Stimulated activated CD8-positive, alpha-beta memory T cell treated with anti-CD3 and anti-CD28 coated beads, Interleukin-7, amount 100 ng/mL, for 48 hours (primary cell): ENCODE results near the gene INSYN1.
"Not testable (repeated sequence)": the region's sequence is repeated elsewhere in the genome, so short reads cannot be mapped to it uniquely, and the experiment has no call there.

Source experiments
- DNase-seq, 2 donors: peaks; one replicate each; pipeline ENCODE4 v3.0.0-alpha.2; 2020; ENCODE audit warnings: low read depth in 1 of 2; ENCODE audit errors: extremely low read depth in 1 of 2

INSYN1 gene

GRCh38 chr15:73715417-73715816, 37.7 kb downstream of the INSYN1 start:
- no peak for DNase-seq

GRCh38 chr15:73714695-73715301, 38.4 kb downstream of the INSYN1 start:
- DNase-seq = no peak

- DNase-seq = no peak
Observed at GRCh38 chr15:73712107-73712506, 41.0 kb downstream of the INSYN1 start.

GRCh38 chr15:73711526-73711925, 41.6 kb downstream of the INSYN1 start:
- DNase-seq = no peak

- DNase-seq = no peak
Observed at GRCh38 chr15:73710321-73710720, 42.8 kb downstream of the INSYN1 start.

GRCh38 chr15:73709686-73710085, 43.5 kb downstream of the INSYN1 start:
- DNase-seq = no peak

GRCh38 chr15:73709241-73709640, 43.9 kb downstream of the INSYN1 start:
- DNase-seq = no peak

GRCh38 chr15:73708691-73709090, 44.5 kb downstream of the INSYN1 start:
- DNase-seq = no peak

GRCh38 chr15:73704869-73705645, 48.1 kb downstream of the INSYN1 start:
- peak; percentile 28 to 43 for DNase-seq

- DNase-seq = not testable (repeated sequence)
Observed at GRCh38 chr15:73704142-73704868, 48.8 kb downstream of the INSYN1 start.

GRCh38 chr15:73703601-73704000, 49.5 kb downstream of the INSYN1 start:
- not testable (repeated sequence) for DNase-seq

GRCh38 chr15:73702311-73703239, 50.6 kb downstream of the INSYN1 start:
- DNase-seq = not testable (repeated sequence)

GRCh38 chr15:73700041-73700842, 52.9 kb downstream of the INSYN1 start:
- peak; percentile 26 to 42 for DNase-seq

- DNase-seq = no peak
Observed at GRCh38 chr15:73699249-73700040, 53.7 kb downstream of the INSYN1 start.

GRCh38 chr15:73697033-73697467, 56.1 kb downstream of the INSYN1 start:
- peak; percentile 67 to 73 for DNase-seq

GRCh38 chr15:73696641-73697001, 56.5 kb downstream of the INSYN1 start:
- DNase-seq = no peak

- DNase-seq = no peak
Observed at GRCh38 chr15:73695773-73696640, 57.1 kb downstream of the INSYN1 start.

- no peak for DNase-seq
Observed at GRCh38 chr15:73694419-73694818, 58.7 kb downstream of the INSYN1 start.
